IMR-90 (cell line): ENCODE measurements around the gene PRPF6. TPM values are rescaled to one million over a fixed set of nuclear protein-coding genes. Genes with fewer than 3 reads are reported as not detected.

Source experiments
- ATAC-seq: fragments of 200-7000 bp; cut with Tn5 transposase; 2 replicates; pipeline ENCODE4 v1.9.1; 2020; ENCODE audit warnings: low read depth, mild to moderate bottlenecking, moderate library complexity
- BruUV-seq: library from RNA; stranded (reverse); fragments of 400-500 nt; replicated peaks from 2 replicates; lab custom pipeline; 2021; lab: Mats Ljungman, UMichigan
- CTCF ChIA-PET: fragments of 300-600 bp; formaldehyde crosslinking; extraction: SDS; loops from one replicate; lab custom pipeline; 2021; ENCODE audit warnings: antibody characterized with exemption; lab: Yijun Ruan, JAX
- POLR2A ChIA-PET: fragments of 300-600 bp; sonication (Branson Sonifier 250); formaldehyde crosslinking; loops from one replicate; lab custom pipeline; 2022; ENCODE audit warnings: antibody characterized with exemption; ENCODE audit not compliant: unreplicated experiment; lab: Charles Lee
- DNase-seq: peaks from one replicate; pipeline ENCODE4 v3.0.0; 2013
- H2AFZ ChIP-seq: replicated peaks from 2 replicates; pipeline ENCODE3; 2013; ENCODE audit warnings: low read length, mild to moderate bottlenecking; ENCODE audit not compliant: poor library complexity
- H2AK5ac ChIP-seq: 2 replicates; pipeline ENCODE4 v1.6.1; 2013; ENCODE audit warnings: low read depth, low read length, inconsistent platforms
- H2AK9ac ChIP-seq: replicated peaks from 2 replicates; pipeline ENCODE3; 2013; ENCODE audit warnings: mild to moderate bottlenecking, low read depth, low read length, moderate library complexity; ENCODE audit not compliant: poor library complexity
- H2BK120ac ChIP-seq: 2 replicates; pipeline ENCODE4 v1.6.1; 2013; ENCODE audit warnings: low read depth, low read length, inconsistent platforms
- H2BK15ac ChIP-seq: 3 replicates; pipeline ENCODE4 v1.6.1; 2013; ENCODE audit warnings: low read depth, low read length, inconsistent platforms
- H2BK20ac ChIP-seq: 2 replicates; pipeline ENCODE4 v1.6.1; 2013; ENCODE audit warnings: low read depth, mild to moderate bottlenecking, inconsistent platforms, low read length, moderate library complexity
- H2BK5ac ChIP-seq: 2 replicates; pipeline ENCODE4 v1.6.1; 2013; ENCODE audit warnings: mild to moderate bottlenecking, low read depth, low read length, inconsistent platforms; ENCODE audit not compliant: poor library complexity, severe bottlenecking
- H3K14ac ChIP-seq: replicated peaks from 2 replicates; pipeline ENCODE4 v1.6.1; 2013; ENCODE audit warnings: low read depth, low read length, inconsistent platforms
- H3K18ac ChIP-seq: 2 replicates; pipeline ENCODE4 v1.6.1; 2013; ENCODE audit warnings: low read depth, low read length, control low read depth
- H3K23ac ChIP-seq: 2 replicates; pipeline ENCODE4 v1.6.1; 2013; ENCODE audit warnings: low read depth, low read length, inconsistent platforms
- H3K27ac ChIP-seq: 2 replicates; pipeline ENCODE4 v1.5.1; 2013; ENCODE audit warnings: mild to moderate bottlenecking, control low read depth, low read length; ENCODE audit not compliant: insufficient read depth
- H3K27me3 ChIP-seq: 2 replicates; pipeline ENCODE4 v1.6.1; 2013; ENCODE audit warnings: low read length; ENCODE audit not compliant: control insufficient read depth, insufficient read depth
- H3K36me3 ChIP-seq: 2 replicates; pipeline ENCODE4 v1.6.1; 2013; ENCODE audit warnings: low read length, mixed read lengths; ENCODE audit not compliant: control insufficient read depth, insufficient read depth
- H3K4ac ChIP-seq: 2 replicates; pipeline ENCODE4 v1.6.1; 2013; ENCODE audit warnings: low read depth, low read length, inconsistent platforms
- H3K4me1 ChIP-seq: 2 replicates; pipeline ENCODE4 v1.6.1; 2013; ENCODE audit warnings: low read length, mixed read lengths; ENCODE audit not compliant: control insufficient read depth, insufficient read depth
- H3K4me2 ChIP-seq: 2 replicates; pipeline ENCODE4 v1.6.1; 2013; ENCODE audit warnings: low read depth, mild to moderate bottlenecking, control low read depth, low read length, moderate library complexity
- H3K4me3 ChIP-seq: 2 replicates; pipeline ENCODE4 v1.5.1; 2013; ENCODE audit warnings: low read depth, mild to moderate bottlenecking, control low read depth, low read length, moderate library complexity; ENCODE audit not compliant: insufficient read depth
- H3K56ac ChIP-seq: 2 replicates; pipeline ENCODE4 v1.6.1; 2013; ENCODE audit warnings: low read length, inconsistent platforms; ENCODE audit not compliant: insufficient read depth; ENCODE audit errors: extremely low read depth
- H3K79me1 ChIP-seq, 2 experiments: 2 replicates each; pipeline ENCODE4 v1.6.1; 2013; ENCODE audit warnings: low read length in 2 of 2, inconsistent platforms in 1 of 2, low read depth in 1 of 2
- H3K9ac ChIP-seq: 2 replicates; pipeline ENCODE4 v1.6.1; 2013; ENCODE audit warnings: low read depth, low read length, control low read depth
- H3K9me1 ChIP-seq: 2 replicates; pipeline ENCODE4 v1.6.1; 2013; ENCODE audit warnings: low read length, inconsistent platforms; ENCODE audit not compliant: insufficient read depth
- H3K9me3 ChIP-seq: 2 replicates; pipeline ENCODE4 v1.6.1; 2013; ENCODE audit warnings: low read length; ENCODE audit not compliant: control insufficient read depth, insufficient read depth
- H4K20me1 ChIP-seq: 2 replicates; pipeline ENCODE4 v1.6.1; 2013; ENCODE audit warnings: low read length, inconsistent platforms; ENCODE audit not compliant: insufficient read depth
- H4K5ac ChIP-seq: 2 replicates; pipeline ENCODE4 v1.6.1; 2013; ENCODE audit warnings: mild to moderate bottlenecking, low read depth, low read length, control low read depth
- H4K8ac ChIP-seq, 2 experiments: 2 replicates each; pipeline ENCODE4 v1.6.1; 2013; ENCODE audit warnings: low read depth in 2 of 2, low read length in 2 of 2, control low read depth in 1 of 2, inconsistent platforms in 1 of 2
- H4K91ac ChIP-seq: 2 replicates; pipeline ENCODE4 v1.6.1; 2013; ENCODE audit warnings: low read depth, low read length, inconsistent platforms; ENCODE audit not compliant: insufficient read depth
- CEBPB ChIP-seq: IDR thresholded peaks from 2 replicates; pipeline ENCODE4 v1.6.1; 2012; ENCODE audit warnings: low read depth, low read length, improper control_type of control experiment
- CHD1 ChIP-seq: IDR thresholded peaks from 2 replicates; pipeline ENCODE4 v1.6.1; 2012; ENCODE audit warnings: low read depth, low read length, improper control_type of control experiment
- MAFK ChIP-seq: IDR thresholded peaks from 2 replicates; pipeline ENCODE4 v1.6.1; 2012; ENCODE audit warnings: low read depth, low read length, improper control_type of control experiment
- MAZ ChIP-seq: IDR thresholded peaks from 2 replicates; pipeline ENCODE4 v1.6.1; 2012; ENCODE audit warnings: low read depth, mild to moderate bottlenecking, low read length, improper control_type of control experiment, moderate library complexity, borderline replicate concordance
- NFE2L2 ChIP-seq: fragments of 150-350 bp; IDR thresholded peaks from 2 replicates; pipeline ENCODE4 v1.6.1; 2016; ENCODE audit warnings: low read depth, mild to moderate bottlenecking, low read length
- POLR2A ChIP-seq: IDR thresholded peaks from 2 replicates; pipeline ENCODE4 v1.6.1; 2012; ENCODE audit warnings: mild to moderate bottlenecking, low read depth, low read length
- RCOR1 ChIP-seq: IDR thresholded peaks from 2 replicates; pipeline ENCODE4 v1.6.1; 2012; ENCODE audit warnings: mild to moderate bottlenecking, low read length, improper control_type of control experiment; ENCODE audit not compliant: insufficient replicate concordance
- SMC3 ChIP-seq: fragments of 150-350 bp; IDR thresholded peaks from 2 replicates; pipeline ENCODE4 v1.6.1; 2016; ENCODE audit warnings: low read depth, mild to moderate bottlenecking, antibody characterized with exemption, low read length, moderate library complexity
- WGBS, 2 experiments: methylation state at CpG; one replicate each; pipeline versions ENCODE4 v1.1.5 to v1.1.7; 2013; ENCODE audit warnings: missing lambda C conversion rate in 2 of 2; ENCODE audit not compliant: insufficient read length in 1 of 2; ENCODE audit errors: extremely low coverage in 2 of 2; 5-methylcytosine and 5-hydroxymethylcytosine counted together
- dilution Hi-C: fragments of 300-500 bp; cut with HindIII; formaldehyde crosslinking; loops from one replicate; pipeline ENCODE4 v1.14.3; 2018; ENCODE audit warnings: low sequenced_read_pairs; ENCODE audit not compliant: unreplicated experiment
- in situ Hi-C: fragments of 300-500 bp; cut with MboI; formaldehyde crosslinking; loops from 3 replicates; pipeline ENCODE4 v1.14.3; 2019; ENCODE audit warnings: low sequenced_read_pairs, inconsistent platforms, mixed read lengths
- intact Hi-C: fragments of 100-400 bp; cut with micrococcal nuclease; formaldehyde crosslinking; loops from 2 replicates; pipeline ENCODE4 v1.10.0; 2022
- polyA plus RNA-seq, 3 experiments: library from polyadenylated mRNA; depleted of rRNA; stranded (reverse); fragments of >200 nt; gene quantifications; 2 replicates each; pipeline ENCODE4 v1.2.3, GENCODE V29; 2012; ENCODE audit warnings: low replicate concordance in 1 of 3
- total RNA-seq: library from RNA; depleted of rRNA; stranded (reverse); fragments of >200 nt; gene quantifications from 2 replicates; pipeline ENCODE4 v1.2.3, GENCODE V29; 2012

The PRPF6 gene
- total and polyA plus RNA-seq, 2 of the 4 experiments (the other 2 are of a cell fraction) = 43.5 to 71.3 TPM

DNA sequence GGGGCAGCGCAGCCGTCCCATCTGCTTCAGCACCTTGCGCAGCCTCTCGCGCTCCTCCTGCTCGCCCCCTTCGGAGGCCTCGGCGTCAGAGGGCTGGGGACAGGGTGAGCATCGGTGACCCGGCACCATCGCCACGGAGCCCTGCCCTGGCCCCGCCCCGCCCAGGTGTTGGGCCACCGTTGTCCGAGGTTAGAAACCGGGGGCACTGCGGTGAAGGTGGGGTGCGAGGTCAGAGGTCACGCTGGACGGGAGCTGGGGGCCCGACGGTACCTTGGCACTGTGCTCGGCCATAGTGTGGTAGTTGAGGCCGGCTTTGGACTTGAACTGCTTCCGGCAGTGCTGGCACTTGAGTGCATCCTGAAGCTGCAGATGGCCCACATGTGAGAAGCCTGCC lies 17.6 kb upstream of the PRPF6 start (continued):
- no peak for TF ChIP-seq NFE2L2
- TF ChIP-seq POLR2A = no peak
- no peak for TF ChIP-seq RCOR1
- no peak for TF ChIP-seq SMC3
- TF ChIP-seq MAZ = no peak

DNA sequence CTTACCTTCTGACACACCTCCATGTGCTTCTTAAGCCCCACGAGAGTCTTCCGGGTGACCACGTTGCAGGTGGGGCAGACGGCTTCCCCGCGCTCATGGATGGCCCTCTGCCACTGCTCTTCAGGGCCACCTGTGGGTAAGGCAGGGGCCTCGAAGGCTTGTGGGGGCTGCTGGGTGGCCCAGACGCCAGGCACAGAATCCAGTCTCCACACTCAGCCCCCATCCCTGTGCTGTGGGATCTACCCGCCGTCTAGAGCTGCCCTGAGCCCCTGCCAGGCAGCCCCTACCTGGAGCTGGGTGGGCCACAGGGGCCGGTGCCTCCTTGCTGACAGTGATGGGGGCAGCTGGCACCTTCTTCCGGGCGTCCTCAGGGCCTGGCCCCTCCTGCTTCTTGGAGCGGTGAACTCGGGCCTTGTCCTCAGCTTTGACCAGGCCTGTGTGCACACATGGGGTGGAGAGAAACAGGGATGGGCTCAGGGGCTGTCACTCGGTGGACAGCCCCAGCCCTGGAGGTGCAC lies 17.1 kb upstream of the PRPF6 start:
- H2BK15ac ChIP-seq = no peak overlapping the region
- no TSS peak for BruUV-seq
- H2AK5ac ChIP-seq = no peak overlapping the region
- no peak overlapping the region for H2AK9ac ChIP-seq
- H3K9me1 ChIP-seq = peaks cover 1% of the 10 kb centered on the region; the same call in 1 of the 2 replicates
- no peak overlapping the region for H3K4ac ChIP-seq
- no peak overlapping the region for H2BK20ac ChIP-seq
- peaks cover 9 to 21% of the 10 kb centered on the region in 2 experiments for H3K79me1 ChIP-seq
- POLR2A ChIA-PET = no interaction called here
- H3K9me3 ChIP-seq = no peaks in the 10 kb centered on the region
- H3K56ac ChIP-seq = no peak overlapping the region
- no peak overlapping the region for H3K18ac ChIP-seq
- H3K4me1 ChIP-seq = peaks cover 3% of the 10 kb centered on the region
- in situ Hi-C loops = no loop called here
- no peak overlapping the region for H4K5ac ChIP-seq
- H2BK120ac ChIP-seq = no peak overlapping the region
- H2BK5ac ChIP-seq = no peak overlapping the region
- no peak for TF ChIP-seq RCOR1
- TF ChIP-seq MAFK = no peak
- no peak for TF ChIP-seq CEBPB
- no peak for TF ChIP-seq CHD1
- H3K23ac ChIP-seq = no peak overlapping the region
- H3K36me3 ChIP-seq = peaks cover 64% of the 10 kb centered on the region
- ATAC-seq (no peak), DNase-seq (no peak)
- H4K8ac ChIP-seq = no peak overlapping the region
- H3K9ac ChIP-seq = no peak overlapping the region
- 96% methylated on average over 4 of the region's 16 CpGs; no CpG with 5 or more reads in 1 of the 2 experiments for WGBS, 2 experiments
- no peak overlapping the region for H3K14ac ChIP-seq
- H3K4me2 ChIP-seq = no peak overlapping the region
- no peaks in the 10 kb centered on the region for H3K27me3 ChIP-seq
- dilution Hi-C loops = no loop called here
- no peak overlapping the region for H2AFZ ChIP-seq
- no peaks in the 10 kb centered on the region; the same call in none of the 2 replicates for H4K20me1 ChIP-seq
- H3K27ac ChIP-seq = no peak overlapping the region
- no peak overlapping the region for H3K4me3 ChIP-seq
- intact Hi-C loops = no loop called here
- no peak overlapping the region for H4K91ac ChIP-seq
- CTCF ChIA-PET = no interaction called here
